Measurements from ENCODE around the gene YIPF5. TPM values are rescaled to one million over a fixed set of nuclear protein-coding genes. Genes with fewer than 3 reads are reported as not detected.

YIPF5 gene
- total RNA-seq, 1 donor from 2014 or later, result 41.1 TPM

DNA sequence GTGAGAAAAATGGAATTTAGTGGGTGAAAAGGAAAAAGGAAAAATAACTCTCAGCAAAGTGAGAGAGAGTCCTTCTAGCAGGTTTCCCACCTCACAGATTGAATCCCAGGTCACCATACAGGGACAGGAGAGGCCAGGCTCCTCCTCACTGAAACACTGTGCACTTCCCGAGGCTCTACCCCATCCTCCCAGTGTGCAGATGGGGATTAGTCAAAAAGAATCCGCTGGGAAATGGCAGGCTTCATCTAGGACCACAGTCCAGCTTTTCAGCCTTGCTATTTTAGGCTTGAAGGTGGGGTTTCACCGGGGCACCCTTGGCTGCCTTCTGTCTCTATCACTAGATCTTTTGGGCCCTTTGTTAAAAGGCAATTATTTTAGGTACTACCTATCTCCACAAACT, 47.8 kb downstream of the YIPF5 start:
- no peak for DNase-seq (ENCODE audit: low read depth)
- TF ChIP-seq CTCF (IDR thresholded peaks at IDR 0.05; ENCODE audit: insufficient read depth, low read length, poor library complexity, severe bottlenecking), result no peak
- H3K4me3 ChIP-seq (ENCODE audit: low read depth, low read length), result no peak overlapping the region

GRCh38 chr5:144122081-144122480, 48.4 kb downstream of the YIPF5 start:
- TF ChIP-seq CTCF (IDR thresholded peaks at IDR 0.05; ENCODE audit: insufficient read depth, low read length, poor library complexity, severe bottlenecking), result no peak
- Histone ChIP-seq H3K36me3 (ENCODE audit: control insufficient read depth, insufficient read depth, low read length) (no peaks in the 10 kb centered on the region), H3K4me3 (ENCODE audit: low read depth, low read length) (no peak overlapping the region), H3K27me3 (ENCODE audit: control insufficient read depth, insufficient read depth, low read length) (no peaks in the 10 kb centered on the region)
- no peak for DNase-seq (ENCODE audit: low read depth)

More for the DNA sequence above, 47.8 kb downstream of the YIPF5 start:
- Histone ChIP-seq H3K27me3 (ENCODE audit: control insufficient read depth, insufficient read depth, low read length) (no peaks in the 10 kb centered on the region), H3K36me3 (ENCODE audit: control insufficient read depth, insufficient read depth, low read length) (no peaks in the 10 kb centered on the region)

GRCh38 chr5:144121577-144121976, 48.9 kb downstream of the YIPF5 start:
- no peaks in the 10 kb centered on the region for H3K27me3 ChIP-seq (ENCODE audit: control insufficient read depth, insufficient read depth, low read length)
- no peak for TF ChIP-seq CTCF (IDR thresholded peaks at IDR 0.05; ENCODE audit: insufficient read depth, low read length, poor library complexity, severe bottlenecking)
- no peak for DNase-seq (ENCODE audit: low read depth)
- no peaks in the 10 kb centered on the region for H3K36me3 ChIP-seq (ENCODE audit: control insufficient read depth, insufficient read depth, low read length)
- H3K4me3 ChIP-seq (ENCODE audit: low read depth, low read length), result no peak overlapping the region

DNA sequence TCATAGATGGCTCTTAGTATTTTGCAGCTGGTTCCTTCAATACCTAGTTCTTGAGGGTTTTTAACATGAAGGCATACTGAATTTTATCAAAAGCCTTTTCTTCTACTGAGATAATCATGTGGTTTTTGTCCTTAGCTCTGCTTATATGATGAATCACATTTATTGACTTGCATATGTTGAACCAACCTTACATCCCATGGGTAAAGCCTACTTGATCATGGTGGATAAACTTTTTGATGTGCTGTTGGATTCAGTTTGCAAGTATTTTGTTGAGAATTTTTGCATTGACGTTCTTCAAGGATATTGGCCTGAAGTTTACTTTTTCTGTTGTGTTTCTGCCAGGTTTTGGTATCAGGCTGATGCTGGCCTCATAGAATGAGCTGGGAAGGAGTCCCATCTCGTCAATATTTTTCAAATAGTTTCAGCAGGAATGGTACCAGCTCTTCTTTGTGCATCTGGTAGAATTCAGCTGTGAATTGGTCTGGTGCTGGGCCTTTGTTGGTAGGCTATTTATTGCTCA, 49.7 kb downstream of the YIPF5 start:
- no peak for TF ChIP-seq CTCF (IDR thresholded peaks at IDR 0.05; ENCODE audit: insufficient read depth, low read length, poor library complexity, severe bottlenecking)
- Histone ChIP-seq H3K27me3 (ENCODE audit: control insufficient read depth, insufficient read depth, low read length) (no peaks in the 10 kb centered on the region), H3K4me3 (ENCODE audit: low read depth, low read length) (no peak overlapping the region), H3K36me3 (ENCODE audit: control insufficient read depth, insufficient read depth, low read length) (no peaks in the 10 kb centered on the region)
- DNase-seq (ENCODE audit: low read depth), result no peak

GRCh38 chr5:144117412-144117811, 53.0 kb downstream of the YIPF5 start:
- Histone ChIP-seq H3K4me3 (ENCODE audit: low read depth, low read length) (no peak overlapping the region), H3K27me3 (ENCODE audit: control insufficient read depth, insufficient read depth, low read length) (no peaks in the 10 kb centered on the region), H3K36me3 (ENCODE audit: control insufficient read depth, insufficient read depth, low read length) (no peaks in the 10 kb centered on the region)
- TF ChIP-seq CTCF (IDR thresholded peaks at IDR 0.05; ENCODE audit: insufficient read depth, low read length, poor library complexity, severe bottlenecking), result no peak
- no peak for DNase-seq (ENCODE audit: low read depth)

DNA sequence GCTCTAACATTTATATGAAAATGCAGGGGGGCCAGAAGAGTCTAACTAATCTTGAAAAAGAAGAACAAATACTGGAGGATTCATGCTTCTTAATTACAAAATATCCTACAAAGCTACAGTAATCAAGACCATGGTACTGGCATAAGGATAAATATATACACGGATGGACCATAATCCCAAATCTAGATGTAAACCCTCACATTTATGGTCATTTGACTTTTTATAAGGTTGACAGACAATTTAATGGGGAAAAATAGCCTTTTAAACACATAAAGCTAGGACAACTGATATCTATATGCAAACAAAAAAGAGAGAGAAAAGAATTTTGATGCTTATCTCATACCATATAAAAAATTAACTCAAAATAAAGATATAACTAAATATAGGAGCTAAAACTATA, 55.9 kb downstream of the YIPF5 start:
- TF ChIP-seq CTCF (IDR thresholded peaks at IDR 0.05; ENCODE audit: insufficient read depth, low read length, poor library complexity, severe bottlenecking), result no peak
- DNase-seq (ENCODE audit: low read depth), result no peak
- H3K4me3 ChIP-seq (ENCODE audit: low read depth, low read length), result no peak overlapping the region
- H3K36me3 ChIP-seq (ENCODE audit: control insufficient read depth, insufficient read depth, low read length), result no peaks in the 10 kb centered on the region
- H3K27me3 ChIP-seq (ENCODE audit: control insufficient read depth, insufficient read depth, low read length), result no peaks in the 10 kb centered on the region

Data from kidney epithelial cell (primary cell).